IMR-90 (cell line): ENCODE data around the gene MPPED1. TPM values are rescaled to one million over a fixed set of nuclear protein-coding genes. Genes with fewer than 3 reads are reported as not detected.

Experiments used
- ATAC-seq: fragments of 200-7000 bp; cut with Tn5 transposase; 2 replicates; pipeline ENCODE4 v1.9.1; 2020; ENCODE audit warnings: low read depth, mild to moderate bottlenecking, moderate library complexity
- BruUV-seq: library from RNA; stranded (reverse); fragments of 400-500 nt; replicated peaks from 2 replicates; lab custom pipeline; 2021; lab: Mats Ljungman, UMichigan
- CTCF ChIA-PET: fragments of 300-600 bp; formaldehyde crosslinking; extraction: SDS; loops from one replicate; lab custom pipeline; 2021; ENCODE audit warnings: antibody characterized with exemption; lab: Yijun Ruan, JAX
- POLR2A ChIA-PET: fragments of 300-600 bp; sonication (Branson Sonifier 250); formaldehyde crosslinking; loops from one replicate; lab custom pipeline; 2022; ENCODE audit warnings: antibody characterized with exemption; ENCODE audit not compliant: unreplicated experiment; lab: Charles Lee
- DNase-seq: peaks from one replicate; pipeline ENCODE4 v3.0.0; 2013
- H2AFZ ChIP-seq: replicated peaks from 2 replicates; pipeline ENCODE3; 2013; ENCODE audit warnings: low read length, mild to moderate bottlenecking; ENCODE audit not compliant: poor library complexity
- H2AK5ac ChIP-seq: 2 replicates; pipeline ENCODE4 v1.6.1; 2013; ENCODE audit warnings: low read depth, low read length, inconsistent platforms
- H2AK9ac ChIP-seq: replicated peaks from 2 replicates; pipeline ENCODE3; 2013; ENCODE audit warnings: mild to moderate bottlenecking, low read depth, low read length, moderate library complexity; ENCODE audit not compliant: poor library complexity
- H2BK120ac ChIP-seq: 2 replicates; pipeline ENCODE4 v1.6.1; 2013; ENCODE audit warnings: low read depth, low read length, inconsistent platforms
- H2BK15ac ChIP-seq: 3 replicates; pipeline ENCODE4 v1.6.1; 2013; ENCODE audit warnings: low read depth, low read length, inconsistent platforms
- H2BK20ac ChIP-seq: 2 replicates; pipeline ENCODE4 v1.6.1; 2013; ENCODE audit warnings: low read depth, mild to moderate bottlenecking, inconsistent platforms, low read length, moderate library complexity
- H2BK5ac ChIP-seq: 2 replicates; pipeline ENCODE4 v1.6.1; 2013; ENCODE audit warnings: mild to moderate bottlenecking, low read depth, low read length, inconsistent platforms; ENCODE audit not compliant: poor library complexity, severe bottlenecking
- H3K14ac ChIP-seq: replicated peaks from 2 replicates; pipeline ENCODE4 v1.6.1; 2013; ENCODE audit warnings: low read depth, low read length, inconsistent platforms
- H3K18ac ChIP-seq: 2 replicates; pipeline ENCODE4 v1.6.1; 2013; ENCODE audit warnings: low read depth, low read length, control low read depth
- H3K23ac ChIP-seq: 2 replicates; pipeline ENCODE4 v1.6.1; 2013; ENCODE audit warnings: low read depth, low read length, inconsistent platforms
- H3K27ac ChIP-seq: 2 replicates; pipeline ENCODE4 v1.5.1; 2013; ENCODE audit warnings: mild to moderate bottlenecking, control low read depth, low read length; ENCODE audit not compliant: insufficient read depth
- H3K27me3 ChIP-seq: 2 replicates; pipeline ENCODE4 v1.6.1; 2013; ENCODE audit warnings: low read length; ENCODE audit not compliant: control insufficient read depth, insufficient read depth
- H3K36me3 ChIP-seq: 2 replicates; pipeline ENCODE4 v1.6.1; 2013; ENCODE audit warnings: low read length, mixed read lengths; ENCODE audit not compliant: control insufficient read depth, insufficient read depth
- H3K4ac ChIP-seq: 2 replicates; pipeline ENCODE4 v1.6.1; 2013; ENCODE audit warnings: low read depth, low read length, inconsistent platforms
- H3K4me1 ChIP-seq: 2 replicates; pipeline ENCODE4 v1.6.1; 2013; ENCODE audit warnings: low read length, mixed read lengths; ENCODE audit not compliant: control insufficient read depth, insufficient read depth
- H3K4me2 ChIP-seq: 2 replicates; pipeline ENCODE4 v1.6.1; 2013; ENCODE audit warnings: low read depth, mild to moderate bottlenecking, control low read depth, low read length, moderate library complexity
- H3K4me3 ChIP-seq: 2 replicates; pipeline ENCODE4 v1.5.1; 2013; ENCODE audit warnings: low read depth, mild to moderate bottlenecking, control low read depth, low read length, moderate library complexity; ENCODE audit not compliant: insufficient read depth
- H3K56ac ChIP-seq: 2 replicates; pipeline ENCODE4 v1.6.1; 2013; ENCODE audit warnings: low read length, inconsistent platforms; ENCODE audit not compliant: insufficient read depth; ENCODE audit errors: extremely low read depth
- H3K79me1 ChIP-seq, 2 experiments: 2 replicates each; pipeline ENCODE4 v1.6.1; 2013; ENCODE audit warnings: low read length in 2 of 2, inconsistent platforms in 1 of 2, low read depth in 1 of 2
- H3K9ac ChIP-seq: 2 replicates; pipeline ENCODE4 v1.6.1; 2013; ENCODE audit warnings: low read depth, low read length, control low read depth
- H3K9me1 ChIP-seq: 2 replicates; pipeline ENCODE4 v1.6.1; 2013; ENCODE audit warnings: low read length, inconsistent platforms; ENCODE audit not compliant: insufficient read depth
- H3K9me3 ChIP-seq: 2 replicates; pipeline ENCODE4 v1.6.1; 2013; ENCODE audit warnings: low read length; ENCODE audit not compliant: control insufficient read depth, insufficient read depth
- H4K20me1 ChIP-seq: 2 replicates; pipeline ENCODE4 v1.6.1; 2013; ENCODE audit warnings: low read length, inconsistent platforms; ENCODE audit not compliant: insufficient read depth
- H4K5ac ChIP-seq: 2 replicates; pipeline ENCODE4 v1.6.1; 2013; ENCODE audit warnings: mild to moderate bottlenecking, low read depth, low read length, control low read depth
- H4K8ac ChIP-seq, 2 experiments: 2 replicates each; pipeline ENCODE4 v1.6.1; 2013; ENCODE audit warnings: low read depth in 2 of 2, low read length in 2 of 2, control low read depth in 1 of 2, inconsistent platforms in 1 of 2
- H4K91ac ChIP-seq: 2 replicates; pipeline ENCODE4 v1.6.1; 2013; ENCODE audit warnings: low read depth, low read length, inconsistent platforms; ENCODE audit not compliant: insufficient read depth
- CEBPB ChIP-seq: IDR thresholded peaks from 2 replicates; pipeline ENCODE4 v1.6.1; 2012; ENCODE audit warnings: low read depth, low read length, improper control_type of control experiment
- MAFK ChIP-seq: IDR thresholded peaks from 2 replicates; pipeline ENCODE4 v1.6.1; 2012; ENCODE audit warnings: low read depth, low read length, improper control_type of control experiment
- MAZ ChIP-seq: IDR thresholded peaks from 2 replicates; pipeline ENCODE4 v1.6.1; 2012; ENCODE audit warnings: low read depth, mild to moderate bottlenecking, low read length, improper control_type of control experiment, moderate library complexity, borderline replicate concordance
- POLR2A ChIP-seq: IDR thresholded peaks from 2 replicates; pipeline ENCODE4 v1.6.1; 2012; ENCODE audit warnings: mild to moderate bottlenecking, low read depth, low read length
- RCOR1 ChIP-seq: IDR thresholded peaks from 2 replicates; pipeline ENCODE4 v1.6.1; 2012; ENCODE audit warnings: mild to moderate bottlenecking, low read length, improper control_type of control experiment; ENCODE audit not compliant: insufficient replicate concordance
- WGBS, 2 experiments: methylation state at CpG; one replicate each; pipeline versions ENCODE4 v1.1.5 to v1.1.7; 2013; ENCODE audit warnings: missing lambda C conversion rate in 2 of 2; ENCODE audit not compliant: insufficient read length in 1 of 2; ENCODE audit errors: extremely low coverage in 2 of 2; 5-methylcytosine and 5-hydroxymethylcytosine counted together
- dilution Hi-C: fragments of 300-500 bp; cut with HindIII; formaldehyde crosslinking; loops from one replicate; pipeline ENCODE4 v1.14.3; 2018; ENCODE audit warnings: low sequenced_read_pairs; ENCODE audit not compliant: unreplicated experiment
- in situ Hi-C: fragments of 300-500 bp; cut with MboI; formaldehyde crosslinking; loops from 3 replicates; pipeline ENCODE4 v1.14.3; 2019; ENCODE audit warnings: low sequenced_read_pairs, inconsistent platforms, mixed read lengths
- intact Hi-C: fragments of 100-400 bp; cut with micrococcal nuclease; formaldehyde crosslinking; loops from 2 replicates; pipeline ENCODE4 v1.10.0; 2022
- polyA plus RNA-seq, 3 experiments: library from polyadenylated mRNA; depleted of rRNA; stranded (reverse); fragments of >200 nt; gene quantifications; 2 replicates each; pipeline ENCODE4 v1.2.3, GENCODE V29; 2012; ENCODE audit warnings: low replicate concordance in 1 of 3
- total RNA-seq: library from RNA; depleted of rRNA; stranded (reverse); fragments of >200 nt; gene quantifications from 2 replicates; pipeline ENCODE4 v1.2.3, GENCODE V29; 2012

MPPED1 gene
- total and polyA plus RNA-seq, 2 of the 4 experiments (the other 2 are of a cell fraction), result not detected

DNA sequence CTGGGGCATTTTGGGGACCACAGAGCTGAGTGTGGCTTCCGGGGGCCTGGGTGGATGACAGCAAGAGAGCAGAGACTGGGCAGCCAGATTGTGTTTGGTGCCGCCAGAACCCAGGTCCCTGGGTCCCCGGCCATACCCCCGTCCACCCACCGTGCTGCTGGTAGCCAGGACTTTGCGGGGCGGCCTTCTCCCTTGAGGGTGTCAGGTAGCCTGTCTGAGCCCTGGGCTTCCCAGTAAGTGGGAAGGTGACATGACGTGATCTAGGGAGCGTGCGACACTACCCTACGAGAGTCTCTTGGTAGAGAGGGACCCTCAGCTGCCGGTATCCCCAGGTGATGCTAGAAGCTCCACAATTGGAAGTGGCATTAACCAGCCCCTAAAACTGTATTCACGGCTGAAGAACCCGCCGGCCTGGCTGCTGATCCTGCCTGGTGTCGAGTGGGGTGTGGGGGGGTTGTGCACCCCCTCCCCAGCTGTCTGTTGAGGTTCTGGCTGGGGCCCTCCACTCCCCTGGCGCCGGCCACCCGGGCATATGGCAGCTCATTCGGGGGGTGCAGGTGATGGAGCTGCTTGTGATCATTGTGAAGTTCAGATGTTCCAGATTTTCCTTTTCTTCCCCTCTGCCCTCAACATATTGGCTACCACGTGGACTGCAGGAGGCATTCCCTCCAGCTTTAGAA lies 66.9 kb downstream of the MPPED1 start:
- intact Hi-C loops (no loop called here), in situ Hi-C loops (no loop called here), dilution Hi-C loops (no loop called here)

More for the DNA sequence above, 66.9 kb downstream of the MPPED1 start:
- Histone ChIP-seq H3K14ac (no peak overlapping the region), H3K9me1 (no peaks in the 10 kb centered on the region), H2BK5ac (no peak overlapping the region), H3K27me3 (peaks cover 2% of the 10 kb centered on the region; the same call in 1 of the 2 replicates), H3K56ac (no peak overlapping the region), H2BK20ac (no peak overlapping the region), H3K9ac (no peak overlapping the region), H3K36me3 (no peaks in the 10 kb centered on the region), H4K8ac (no peak overlapping the region), H3K79me1 (no peaks in the 10 kb centered on the region), H3K9me3 (no peaks in the 10 kb centered on the region), H2AK9ac (no peak overlapping the region), H3K27ac (no peak overlapping the region), H2AK5ac (no peak overlapping the region), H3K4me3 (no peak overlapping the region), H3K23ac (no peak overlapping the region), H3K4ac (no peak overlapping the region), H2AFZ (no peak overlapping the region), H3K4me1 (no peaks in the 10 kb centered on the region), H3K18ac (no peak overlapping the region), H2BK15ac (no peak overlapping the region), H4K5ac (no peak overlapping the region), H2BK120ac (no peak overlapping the region), H4K20me1 (no peaks in the 10 kb centered on the region), H3K4me2 (no peak overlapping the region), H4K91ac (no peak overlapping the region)
- ChIA-PET CTCF (no interaction called here), POLR2A (no interaction called here)
- no TSS peak for BruUV-seq
- ATAC-seq, result no peak
- 50% methylated on average over 1 of the region's 21 CpGs; no CpG with 5 or more reads in 1 of the 2 experiments for WGBS, 2 experiments
- TF ChIP-seq RCOR1, result no peak
- TF ChIP-seq MAZ, result no peak
- TF ChIP-seq MAFK, result no peak
- TF ChIP-seq POLR2A, result no peak
- no peak for TF ChIP-seq CEBPB
- no peak for DNase-seq
